ENCODE measurements around the gene KRT7. TPM values are rescaled to one million over a fixed set of nuclear protein-coding genes. Genes with fewer than 3 reads are reported as not detected.

Gene KRT7
- total and polyA plus RNA-seq, 2 donors (not counting 3 experiments of a cell fraction or from before 2014, with no cell fraction given), result 120 to 293 TPM

DNA sequence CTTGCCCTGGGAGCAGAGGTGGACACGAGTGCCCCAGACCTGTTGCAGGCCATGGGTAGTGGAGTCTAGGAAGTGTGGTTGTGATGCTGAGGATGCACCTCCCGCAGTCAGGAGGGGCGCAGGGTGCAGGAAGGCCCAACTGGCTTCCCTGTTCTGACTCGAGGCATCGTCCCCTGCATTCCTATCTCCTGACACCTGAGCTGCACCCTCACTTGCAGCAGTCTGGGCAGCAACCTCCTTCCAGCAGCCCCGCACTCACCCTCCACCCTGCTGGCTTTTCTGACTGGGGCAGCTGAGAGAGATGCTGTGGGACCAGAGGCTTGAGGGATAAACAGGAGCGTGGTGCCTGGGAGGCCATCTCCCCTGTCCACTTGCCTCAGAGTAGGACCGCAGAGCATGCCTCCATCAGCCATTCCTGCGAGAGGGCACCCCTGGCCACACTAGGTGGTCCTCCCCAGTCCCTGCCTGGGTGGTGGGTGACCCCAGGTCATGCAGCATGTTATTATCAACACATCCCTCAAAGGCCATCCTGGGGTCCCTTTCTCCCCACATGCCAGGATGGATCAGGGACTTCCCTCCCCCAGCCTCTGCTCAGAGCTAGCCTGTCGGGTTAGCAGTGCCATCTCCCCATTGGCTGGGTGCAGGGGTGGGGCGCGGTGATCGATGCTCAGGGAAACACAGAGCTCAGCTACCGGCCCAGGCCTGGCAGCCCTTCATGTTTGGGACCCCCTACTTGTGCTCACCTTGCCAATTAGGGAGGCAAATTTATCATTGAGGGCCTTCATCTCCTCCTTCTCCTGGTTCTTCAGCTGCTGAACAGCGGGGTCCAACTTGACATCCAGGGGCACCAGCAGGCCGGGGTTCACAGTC is 41.9 kb upstream of the KRT7 start:
- Histone ChIP-seq H3K9me1 (replicated peaks; ENCODE audit: control insufficient read depth, extremely low read depth, insufficient read depth, low read length) (no peaks in the 10 kb centered on the region), H2AFZ (ENCODE audit: low read depth, low read length) (no peak overlapping the region), H4K20me1 (replicated peaks; ENCODE audit: control insufficient read depth, extremely low read depth, insufficient read depth, low read length) (no peaks in the 10 kb centered on the region), H3K36me3 (ENCODE audit: control insufficient read depth in 2 of 2, extremely low read depth in 1 of 2, insufficient read depth in 2 of 2, low read length in 2 of 2) (no peaks in the 10 kb centered on the region), H3K9me3 (replicated peaks; ENCODE audit: control insufficient read depth, insufficient read depth, low read length) (no peaks in the 10 kb centered on the region), H3K27me3 (ENCODE audit: control insufficient read depth in 2 of 2, insufficient read depth in 2 of 2, low read length in 2 of 2) (no peaks in the 10 kb centered on the region), H3K4me3 (replicated peaks in 1 of 3; ENCODE audit: insufficient read depth in 1 of 3, low read depth in 1 of 3, low read length in 3 of 3) (no peak overlapping the region), H3K4me2 (ENCODE audit: insufficient read depth, low read length) (no peak overlapping the region), H3K9ac (replicated peaks; ENCODE audit: extremely low read depth, insufficient read depth, low read length) (peak overlapping the region; percentile 61), H3K4me1 (ENCODE audit: control insufficient read depth, extremely low read depth, insufficient read depth, low read length) (peaks cover 69% of the 10 kb centered on the region), H3K27ac (ENCODE audit: insufficient read depth, low read depth, low read length) (peak overlapping the region; percentile 87), H3K79me2 (ENCODE audit: control insufficient read depth, insufficient read depth, low read length) (no peaks in the 10 kb centered on the region)
- FAIRE-seq (no peak), DNase-seq (ENCODE audit: low read depth, low spot score) (no peak)
- ChIA-PET POLR2A (interaction anchor here (0.5 to 1.4 kb wide), 2 partner anchors 25 to 66 kb away, joined by 3 to 13 read pairs; no protein-coding TSS in a partner anchor), CTCF (interaction anchor here (1.8 to 12.0 kb wide), 5 partner anchors 8 to 30 kb away, joined by 7 to 138 read pairs (median 10); no protein-coding TSS in a partner anchor)
- dilution Hi-C loops (cut with MboI; ENCODE audit: extremely low pct_ligation_motif_present, low sequenced_read_pairs), result no loop called here
- TF ChIP-seq GATA2 (IDR thresholded peaks at IDR 0.05; ENCODE audit: insufficient read depth, insufficient read length, low read depth, low read length) (no peak), FOS (IDR thresholded peaks at IDR 0.05; ENCODE audit: borderline replicate concordance, insufficient read depth, low read length) (no peak), MYC (IDR thresholded peaks at IDR 0.05; ENCODE audit: low read depth, low read length) (no peak), EZH2 (IDR thresholded peaks at IDR 0.05; ENCODE audit: borderline replicate concordance, low read depth, low read length, severe bottlenecking) (no peak), CTCF (IDR thresholded peaks at IDR 0.05; ENCODE audit: extremely low read depth in 1 of 2, insufficient read depth in 1 of 2, low read depth in 1 of 2, low read length in 2 of 2) (no peak), JUN (IDR thresholded peaks at IDR 0.05; ENCODE audit: borderline replicate concordance, insufficient read depth, insufficient read length, low read depth) (no peak), POLR2A (IDR thresholded peaks at IDR 0.05; ENCODE audit: low read depth, low read length) (no peak), POLR2AphosphoS5 (IDR thresholded peaks at IDR 0.05; ENCODE audit: insufficient read depth, low read depth, low read length) (no peak)
- TF ChIP-seq, protein P1, sequence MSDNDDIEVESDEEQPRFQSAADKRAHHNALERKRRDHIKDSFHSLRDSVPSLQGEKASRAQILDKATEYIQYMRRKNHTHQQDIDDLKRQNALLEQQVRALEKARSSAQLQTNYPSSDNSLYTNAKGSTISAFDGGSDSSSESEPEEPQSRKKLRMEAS (IDR thresholded peaks at IDR 0.05; ENCODE audit: insufficient read depth, insufficient read length), result no peak
- TSS peak; percentile 35 for BruUV-seq (replicated peaks)
- intact Hi-C loops (cut with micrococcal nuclease), result no loop called here
